Stomach (tissue), 4 donors: ENCODE data around the gene KRT222.

Experiments used
- CTCF ChIP-seq, 7 experiments: fragments of 450-650 bp in 4 of 7; fragments of 200-600 bp in 3 of 7; sonication (generic) in 3 of 7; IDR thresholded peaks; one replicate each; pipeline ENCODE4 v1.5.1; 2016 to 2019; ENCODE audit warnings: antibody characterized with exemption in 7 of 7, control low read depth in 2 of 7, mild to moderate bottlenecking in 1 of 7
- EP300 ChIP-seq: sonication (generic); formaldehyde crosslinking; IDR thresholded peaks from one replicate; pipeline ENCODE4 v1.6.1; 2017; ENCODE audit warnings: antibody characterized with exemption
- POLR2AphosphoS5 ChIP-seq, 3 donors: sonication (generic); formaldehyde crosslinking; IDR thresholded peaks; one replicate each; pipeline ENCODE4 v1.6.1; 2016; ENCODE audit warnings: antibody characterized with exemption in 3 of 3

GRCh38 chr17:40705584-40705983, 40.6 kb upstream of the KRT222 start:
- TF ChIP-seq POLR2AphosphoS5 (IDR thresholded peaks at IDR 0.05), result no peak
- no peak for TF ChIP-seq CTCF (IDR thresholded peaks at IDR 0.05)
- TF ChIP-seq EP300, result no peak
